Stimulated activated CD4-positive, alpha-beta T cell treated with anti-CD3 and anti-CD28 coated beads, Interleukin-1b, Interleukin-23, amount 100 ng/mL, for 24 hours (primary cell): ENCODE measurements around the gene GON4L.
"Not testable (repeated sequence)": the region's sequence is repeated elsewhere in the genome, so short reads cannot be mapped to it uniquely, and the experiment has no call there.

Experiments
- DNase-seq, 4 experiments: peaks; one replicate each; pipeline ENCODE4 v3.0.0-alpha.2; 2020; ENCODE audit warnings: low read depth in 4 of 4, low spot score in 1 of 4

GON4L gene

GRCh38 chr1:155759966-155760630, 96.9 kb downstream of the GON4L start:
- no peak for DNase-seq

GRCh38 chr1:155759017-155759416, 98.0 kb downstream of the GON4L start:
- not testable (repeated sequence) for DNase-seq

GRCh38 chr1:155748141-155748540, 108.9 kb downstream of the GON4L start:
- not testable (repeated sequence) for DNase-seq

- DNase-seq = not testable (repeated sequence)
These were observed 109.4 kb downstream of the GON4L start for GRCh38 chr1:155747586-155747985.

GRCh38 chr1:155745284-155746228, 111.5 kb downstream of the GON4L start:
- DNase-seq = peak; percentile 98 to 100 (median 100)

GRCh38 chr1:155744711-155745283, 112.2 kb downstream of the GON4L start:
- DNase-seq = no peak

GRCh38 chr1:155741908-155742307, 115.1 kb downstream of the GON4L start:
- no peak for DNase-seq

- DNase-seq = no peak
These were observed 116.0 kb downstream of the GON4L start for GRCh38 chr1:155740995-155741394.

- DNase-seq = no peak
These were observed 127.7 kb downstream of the GON4L start for GRCh38 chr1:155729031-155729898.

GRCh38 chr1:155725142-155725541, 131.9 kb downstream of the GON4L start:
- DNase-seq = no peak

- DNase-seq = no peak
These were observed 137.3 kb downstream of the GON4L start for GRCh38 chr1:155719703-155720102.

- DNase-seq = not testable (repeated sequence)
These were observed 138.4 kb downstream of the GON4L start for GRCh38 chr1:155718524-155719115.

GRCh38 chr1:155717041-155717440, 140.0 kb downstream of the GON4L start:
- DNase-seq = no peak

- no peak for DNase-seq
These were observed 141.2 kb downstream of the GON4L start for GRCh38 chr1:155715777-155716176.

- not testable (repeated sequence) for DNase-seq
These were observed 142.0 kb downstream of the GON4L start for GRCh38 chr1:155715056-155715455.

- no peak for DNase-seq
These were observed 143.9 kb downstream of the GON4L start for GRCh38 chr1:155713075-155713474.

GRCh38 chr1:155712636-155713035, 144.4 kb downstream of the GON4L start:
- not testable (repeated sequence) for DNase-seq

- not testable (repeated sequence) for DNase-seq
These were observed 145.6 kb downstream of the GON4L start for GRCh38 chr1:155711457-155711856.

- DNase-seq = no peak
These were observed 147.6 kb downstream of the GON4L start for GRCh38 chr1:155709391-155709790.

GRCh38 chr1:155706139-155706538, 150.9 kb downstream of the GON4L start:
- DNase-seq = no peak
